HG03175 (cell line): ENCODE data around the gene LNX1.

Experiments used
- ATAC-seq: cut with Tn5 transposase; IDR thresholded peaks from one replicate; pipeline ENCODE4 v1.9.1; 2021; ENCODE audit warnings: mild to moderate bottlenecking, moderate library complexity; ENCODE audit not compliant: unreplicated experiment

The LNX1 gene

GRCh38 chr4:53601251-53601764 lies 10.0 kb upstream of the LNX1 start:
- ATAC-seq: peak; percentile 55

- ATAC-seq: peak; percentile 35
Observed at GRCh38 chr4:53599632-53600031, 8.3 kb upstream of the LNX1 start.

GRCh38 chr4:53598901-53599300 lies 7.6 kb upstream of the LNX1 start:
- no peak for ATAC-seq

- no peak for ATAC-seq
Observed at GRCh38 chr4:53598483-53598882, 7.2 kb upstream of the LNX1 start.

GRCh38 chr4:53596901-53597300 lies 5.6 kb upstream of the LNX1 start:
- no peak for ATAC-seq

- no peak for ATAC-seq
Observed at GRCh38 chr4:53595834-53596233, 4.5 kb upstream of the LNX1 start.

- ATAC-seq: no peak
Observed at GRCh38 chr4:53595204-53595603, 3.9 kb upstream of the LNX1 start.

- no peak for ATAC-seq
Observed at GRCh38 chr4:53593765-53594164, 2.5 kb upstream of the LNX1 start.

- no peak for ATAC-seq
Observed at GRCh38 chr4:53592686-53593501, 1.6 kb upstream of the LNX1 start.

GRCh38 chr4:53592122-53592521 lies 836 bp upstream of the LNX1 start:
- no peak for ATAC-seq

GRCh38 chr4:53590187-53590586 lies 1.1 kb downstream of the LNX1 start:
- ATAC-seq: no peak

GRCh38 chr4:53589511-53589910 lies 1.8 kb downstream of the LNX1 start:
- no peak for ATAC-seq

GRCh38 chr4:53587135-53587534 lies 4.2 kb downstream of the LNX1 start:
- no peak for ATAC-seq

GRCh38 chr4:53586121-53586816 lies 5.0 kb downstream of the LNX1 start:
- ATAC-seq: no peak

- ATAC-seq: no peak
Observed at GRCh38 chr4:53584658-53585057, 6.6 kb downstream of the LNX1 start.

- no peak for ATAC-seq
Observed at GRCh38 chr4:53583513-53583912, 7.8 kb downstream of the LNX1 start.

- ATAC-seq: no peak
Observed at GRCh38 chr4:53582194-53582593, 9.1 kb downstream of the LNX1 start.

- ATAC-seq: no peak
Observed at GRCh38 chr4:53580274-53580673, 11.0 kb downstream of the LNX1 start.

GRCh38 chr4:53579826-53580225 lies 11.5 kb downstream of the LNX1 start:
- ATAC-seq: no peak

GRCh38 chr4:53576676-53577372 lies 14.5 kb downstream of the LNX1 start:
- no peak for ATAC-seq

GRCh38 chr4:53576071-53576617 lies 15.1 kb downstream of the LNX1 start:
- ATAC-seq: no peak
